H1 (cell line): ENCODE results near the gene SLC17A6. TPM values are rescaled to one million over a fixed set of nuclear protein-coding genes. Genes with fewer than 3 reads are reported as not detected.

Experiments
- CTCF ChIA-PET: fragments of 300-600 bp; sonication (Branson Sonifier 250); formaldehyde crosslinking; loops from one replicate; lab custom pipeline; 2021; ENCODE audit not compliant: partially characterized antibody; lab: Charles Lee
- POLR2A ChIA-PET: fragments of 300-600 bp; sonication (Branson Sonifier 250); formaldehyde crosslinking; loops from one replicate; lab custom pipeline; 2021; ENCODE audit warnings: inconsistent platforms; ENCODE audit not compliant: partially characterized antibody; lab: Charles Lee
- DNase-seq, 2 experiments: peaks; one replicate each; pipeline versions ENCODE4 v3.0.0 to v3.0.0-alpha.2; 2010 to 2022; ENCODE audit warnings: low spot score in 2 of 2, low read depth in 1 of 2, mixed read lengths in 1 of 2
- FAIRE-seq: peaks from 2 replicates; lab custom pipeline; 2011; peaks lifted over from hg19 to GRCh38; lab: Jason Lieb, UNC
- H2AFZ ChIP-seq: 2 replicates; pipeline ENCODE4 v1.8.1; 2012; ENCODE audit warnings: low read length, inconsistent platforms
- H2AK5ac ChIP-seq: 2 replicates; pipeline ENCODE4 v1.6.1; 2013; ENCODE audit warnings: low read depth, low read length
- H2BK120ac ChIP-seq: replicated peaks from 2 replicates; pipeline ENCODE3; 2013; ENCODE audit warnings: low read depth, low read length, inconsistent platforms
- H2BK12ac ChIP-seq: 2 replicates; pipeline ENCODE4 v1.6.1; 2013; ENCODE audit warnings: low read depth, low read length
- H2BK15ac ChIP-seq: 2 replicates; pipeline ENCODE4 v1.6.1; 2013; ENCODE audit warnings: low read length
- H2BK20ac ChIP-seq: 2 replicates; pipeline ENCODE4 v1.6.1; 2013; ENCODE audit warnings: low read length
- H2BK5ac ChIP-seq: 2 replicates; pipeline ENCODE4 v1.6.1; 2013; ENCODE audit warnings: low read depth, low read length
- H3K14ac ChIP-seq: 2 replicates; pipeline ENCODE4 v1.6.1; 2013; ENCODE audit warnings: inconsistent platforms; ENCODE audit not compliant: insufficient read length
- H3K18ac ChIP-seq: 2 replicates; pipeline ENCODE4 v1.6.1; 2013; ENCODE audit warnings: low read length; ENCODE audit errors: extremely low read depth
- H3K23ac ChIP-seq: 2 replicates; pipeline ENCODE4 v1.6.1; 2013; ENCODE audit warnings: inconsistent platforms; ENCODE audit not compliant: insufficient read length
- H3K23me2 ChIP-seq: 2 replicates; pipeline ENCODE4 v1.6.1; 2013; ENCODE audit warnings: low read depth, low read length
- H3K27ac ChIP-seq: 2 replicates; pipeline ENCODE4 v1.6.1; 2011; ENCODE audit warnings: low read depth, low read length, inconsistent platforms
- H3K27me3 ChIP-seq, 4 experiments: replicated peaks in 1 of 4; 1 replicate in 1 of 4; 2 replicates in 3 of 4; pipeline versions ENCODE4 v1.6.1 to v1.8.1; 2011 to 2013; ENCODE audit warnings: low read length in 3 of 4, mild to moderate bottlenecking in 3 of 4, inconsistent platforms in 2 of 4, mixed read lengths in 2 of 4, moderate library complexity in 1 of 4; ENCODE audit not compliant: control insufficient read depth in 3 of 4, insufficient read depth in 3 of 4; ENCODE audit errors: extremely low read depth in 1 of 4
- H3K36me3 ChIP-seq, 4 experiments: 2 replicates each; pipeline versions ENCODE4 v1.6.1 to v1.8.1; 2011 to 2013; ENCODE audit warnings: mild to moderate bottlenecking in 4 of 4, low read length in 3 of 4, moderate library complexity in 2 of 4, control low read depth in 1 of 4, inconsistent platforms in 1 of 4; ENCODE audit not compliant: insufficient read depth in 4 of 4, control insufficient read depth in 2 of 4
- H3K4ac ChIP-seq: replicated peaks from 2 replicates; pipeline ENCODE3; 2013; ENCODE audit warnings: low read length, low read depth, mixed read lengths, inconsistent platforms; ENCODE audit not compliant: insufficient read length
- H3K4me1 ChIP-seq, 4 experiments: replicated peaks in 1 of 4; 1 replicate in 1 of 4; 2 replicates in 3 of 4; pipeline versions ENCODE4 v1.6.1 to v1.8.1; 2011 to 2013; ENCODE audit warnings: low read length in 3 of 4, inconsistent platforms in 2 of 4, mixed read lengths in 1 of 4; ENCODE audit not compliant: insufficient read depth in 4 of 4, control insufficient read depth in 3 of 4
- H3K4me2 ChIP-seq, 2 experiments: 2 replicates each; pipeline versions ENCODE4 v1.6.1 to v1.8.1; 2011 to 2013; ENCODE audit warnings: low read depth in 2 of 2, low read length in 2 of 2, control low read depth in 1 of 2, inconsistent platforms in 1 of 2, mild to moderate bottlenecking in 1 of 2; ENCODE audit not compliant: insufficient read depth in 1 of 2
- H3K4me3 ChIP-seq, 4 experiments: fragments of 200-600, 300-600 bp in 1 of 4; sonication (generic), shearing (Covaris generic), sonication (Bioruptor Twin) in 1 of 4; 2 replicates each; pipeline versions ENCODE4 v1.5.1 to v1.8.1; 2011 to 2016; ENCODE audit warnings: low read length in 4 of 4, low read depth in 3 of 4, control low read depth in 2 of 4, inconsistent platforms in 2 of 4, mild to moderate bottlenecking in 2 of 4, mixed read lengths in 1 of 4, moderate library complexity in 1 of 4; ENCODE audit not compliant: insufficient read depth in 2 of 4; ENCODE audit errors: extremely low read depth in 1 of 4
- H3K56ac ChIP-seq: replicated peaks from 2 replicates; pipeline ENCODE3; 2013; ENCODE audit warnings: low read depth, mild to moderate bottlenecking, mixed read lengths, low read length, inconsistent platforms; ENCODE audit not compliant: insufficient read length
- H3K79me1 ChIP-seq: 2 replicates; pipeline ENCODE4 v1.6.1; 2013; ENCODE audit warnings: low read depth, low read length, control low read depth
- H3K79me2 ChIP-seq, 2 experiments: 2 replicates each; pipeline versions ENCODE4 v1.6.1 to v1.8.1; 2012 to 2013; ENCODE audit warnings: low read length in 2 of 2, mild to moderate bottlenecking in 2 of 2, inconsistent platforms in 1 of 2; ENCODE audit not compliant: insufficient read depth in 2 of 2, control insufficient read depth in 1 of 2
- H3K9ac ChIP-seq, 4 experiments: replicated peaks in 1 of 4; 1 replicate in 1 of 4; 2 replicates in 3 of 4; pipeline versions ENCODE4 v1.6.1 to v1.8.1; 2011 to 2013; ENCODE audit warnings: low read depth in 3 of 4, low read length in 3 of 4, control low read depth in 2 of 4, mild to moderate bottlenecking in 2 of 4, moderate library complexity in 2 of 4, inconsistent platforms in 1 of 4; ENCODE audit errors: extremely low read depth in 1 of 4
- H3K9me3 ChIP-seq, 2 experiments: 2 replicates each; pipeline versions ENCODE4 v1.6.1 to v1.8.1; 2012 to 2013; ENCODE audit warnings: mild to moderate bottlenecking in 2 of 2, moderate library complexity in 2 of 2, control low read depth in 1 of 2, inconsistent platforms in 1 of 2, low read depth in 1 of 2, low read length in 1 of 2, mixed read lengths in 1 of 2; ENCODE audit not compliant: insufficient read depth in 2 of 2
- H4K20me1 ChIP-seq, 2 experiments: replicated peaks in 1 of 2; 2 replicates each; pipeline versions ENCODE3 to v1.8.1; 2011 to 2013; ENCODE audit warnings: inconsistent platforms in 2 of 2, low read length in 2 of 2, mild to moderate bottlenecking in 1 of 2; ENCODE audit not compliant: insufficient read depth in 2 of 2, control insufficient read depth in 1 of 2
- H4K5ac ChIP-seq: 2 replicates; pipeline ENCODE4 v1.6.1; 2013; ENCODE audit warnings: low read length, low read depth, mixed read lengths, inconsistent platforms; ENCODE audit not compliant: insufficient read length
- H4K8ac ChIP-seq: 2 replicates; pipeline ENCODE4 v1.8.0; 2013; ENCODE audit warnings: mild to moderate bottlenecking, moderate library complexity, low read length, inconsistent platforms; ENCODE audit not compliant: insufficient read depth; ENCODE audit errors: extremely low read depth
- H4K91ac ChIP-seq: replicated peaks from 2 replicates; pipeline ENCODE3; 2013; ENCODE audit warnings: low read length, mixed read lengths, inconsistent platforms; ENCODE audit not compliant: insufficient read length
- ASH2L ChIP-seq: fragments of 200-600, 300-600 bp; sonication (generic); IDR thresholded peaks from one replicate; pipeline ENCODE4 v1.7.1; 2017; ENCODE audit warnings: low read length
- ATF2 ChIP-seq: IDR thresholded peaks from 2 replicates; pipeline ENCODE4 v1.6.1; 2012; ENCODE audit warnings: low read length, inconsistent platforms
- CBX5 ChIP-seq: fragments of 300-800, 300-1000 bp; sonication (generic); IDR thresholded peaks from 2 replicates; pipeline ENCODE4 v1.7.1; 2016; ENCODE audit warnings: antibody characterized with exemption, low read length, low read depth
- CBX8 ChIP-seq: fragments of 300-800, 300-1000 bp; sonication (generic); IDR thresholded peaks from 2 replicates; pipeline ENCODE4 v1.7.1; 2016; ENCODE audit warnings: low read depth, low read length, borderline replicate concordance
- E2F6 ChIP-seq: IDR thresholded peaks from 2 replicates; pipeline ENCODE4 v1.6.1; 2012; ENCODE audit warnings: inconsistent platforms
- POLR2A ChIP-seq, 2 experiments: IDR thresholded peaks; 1 replicate in 1 of 2; 2 replicates in 1 of 2; pipeline ENCODE4 v1.6.1; 2011; ENCODE audit warnings: low read depth in 2 of 2, low read length in 2 of 2, mild to moderate bottlenecking in 2 of 2; ENCODE audit errors: control extremely low read depth in 1 of 2
- RXRA ChIP-seq: IDR thresholded peaks from 2 replicates; pipeline ENCODE4 v1.6.1; 2011; ENCODE audit warnings: low read depth, mild to moderate bottlenecking, low read length, moderate library complexity; ENCODE audit not compliant: insufficient read depth
- SP2 ChIP-seq: IDR thresholded peaks from 2 replicates; pipeline ENCODE4 v1.6.1; 2012; ENCODE audit warnings: mild to moderate bottlenecking, low read length, inconsistent platforms
- SRF ChIP-seq: IDR thresholded peaks from 2 replicates; pipeline ENCODE4 v1.6.1; 2011; ENCODE audit warnings: mild to moderate bottlenecking, low read depth, low read length, moderate library complexity
- SUZ12 ChIP-seq: fragments of 200-600 bp; sonication (generic); IDR thresholded peaks from 2 replicates; pipeline ENCODE4 v1.6.1; 2012; ENCODE audit warnings: mild to moderate bottlenecking, inconsistent platforms, low read length, moderate library complexity, mixed read lengths
- TBP ChIP-seq: IDR thresholded peaks from 2 replicates; pipeline ENCODE4 v1.6.1; 2011; ENCODE audit warnings: low read depth, low read length, improper control_type of control experiment
- USF2 ChIP-seq: IDR thresholded peaks from 2 replicates; pipeline ENCODE4 v1.6.1; 2011; ENCODE audit warnings: low read length, improper control_type of control experiment
- polyA plus RNA-seq, 7 experiments: library from polyadenylated mRNA; depleted of rRNA in 3 of 7; stranded (reverse) in 5 of 7; unstranded in 2 of 7; fragments of >200 nt in 5 of 7; fragments of 200-250 nt in 2 of 7; gene quantifications; 1 replicate in 5 of 7; 2 replicates in 1 of 7; 4 replicates in 1 of 7; pipeline versions ENCODE4 v1.2.1 to v1.2.3, GENCODE V29; 2011 to 2013; ENCODE audit warnings: missing spikeins in 2 of 7, mixed read lengths in 2 of 7
- total RNA-seq: library from RNA; stranded (reverse); fragmentation: NEBNext Ultra II Directional; extraction: Animal tissue kit (Norgen Biotek cat#: 25700); gene quantifications from 2 replicates; pipeline ENCODE4 v1.2.1, GENCODE V29; 2021

Gene SLC17A6
- total and polyA plus RNA-seq, 2 of the 8 experiments (the other 6 are each of a cell fraction or from before 2014, with no cell fraction given), result 0.24 to 1.6 TPM

- Histone ChIP-seq H4K8ac (no peak overlapping the region), H3K79me1 (no peaks in the 10 kb centered on the region), H3K56ac (no peak overlapping the region), H2BK5ac (no peak overlapping the region), H2BK15ac (no peak overlapping the region), H4K20me1 (no peaks in the 10 kb centered on the region), H2BK12ac (no peak overlapping the region), H3K4me2 (no peak overlapping the region), H3K23ac (no peak overlapping the region), H3K36me3 (no peaks in the 10 kb centered on the region), H3K4me1 (peaks cover 5 to 18% (median 13%) of the 10 kb centered on the region in 4 experiments), H3K14ac (no peak overlapping the region), H3K9me3 (no peaks in the 10 kb centered on the region), H2BK120ac (no peak overlapping the region), H3K79me2 (no peaks in the 10 kb centered on the region), H2AFZ (no peak overlapping the region), H3K23me2 (peaks cover 18% of the 10 kb centered on the region), H3K27me3 (peaks cover 2 to 22% (median 10%) of the 10 kb centered on the region in 4 experiments; a peak in 6 of 7 replicates), H3K27ac (no peak overlapping the region), H3K4me3 (no peak overlapping the region), H2AK5ac (no peak overlapping the region), H4K91ac (no peak overlapping the region), H3K4ac (no peak overlapping the region), H2BK20ac (no peak overlapping the region), H3K18ac (no peak overlapping the region), H3K9ac (no peak overlapping the region), H4K5ac (no peak overlapping the region)
- DNase-seq, result no peak
- no peak for FAIRE-seq
- ChIA-PET POLR2A (interaction anchor here (0.8 kb wide), 1 partner anchor 194 kb away, joined by 3 read pairs; no protein-coding TSS in a partner anchor), CTCF (interaction anchor here (0.9 to 3.8 kb wide), 4 partner anchors 92 to 296 kb away, joined by 4 to 22 read pairs (median 10); no protein-coding TSS in a partner anchor)
- no peak for TF ChIP-seq CBX8
- TF ChIP-seq CBX5, result no peak
- no peak for TF ChIP-seq ASH2L
- TF ChIP-seq TBP, result no peak
- no peak for TF ChIP-seq SUZ12
- TF ChIP-seq RXRA, result no peak
- TF ChIP-seq SP2, result no peak
- TF ChIP-seq POLR2A (IDR thresholded peaks at IDR 0.05; ENCODE audit: control extremely low read depth in 1 of 2, low read depth in 2 of 2, low read length in 2 of 2), result no peak
- TF ChIP-seq SRF, result no peak
- no peak for TF ChIP-seq USF2
- no peak for TF ChIP-seq E2F6
- TF ChIP-seq ATF2, result no peak
Observed at GRCh38 chr11:22336587-22336986, 1.6 kb upstream of the SLC17A6 start.
